Heart left ventricle (tissue), 16 donors: ENCODE results near the gene MIDN. TPM values are rescaled to one million over a fixed set of nuclear protein-coding genes. Genes with fewer than 3 reads are reported as not detected.

Source experiments
- ATAC-seq, 4 donors: fragments of 200-7000 bp; cut with Tn5 transposase; one replicate each; pipeline ENCODE4 v1.9.1; 2020 to 2022; ENCODE audit warnings: moderate library complexity in 4 of 4, mild to moderate bottlenecking in 3 of 4, moderate number of reproducible peaks in 1 of 4
- DNase-seq, 5 donors: peaks; one replicate each; pipeline ENCODE4 v3.0.0-alpha.2; 2020
- H3K27ac ChIP-seq, 12 donors: fragments of 200-600 bp; sonication (generic) in 4 of 12; one replicate each; pipeline versions ENCODE4 v1.5.0 to v1.8.0; 2016 to 2022; ENCODE audit warnings: mild to moderate bottlenecking in 2 of 12
- H3K27me3 ChIP-seq, 9 donors: fragments of 200-600 bp; sonication (generic) in 2 of 9; one replicate each; pipeline versions ENCODE4 v1.5.1 to v1.8.0; 2016 to 2022; ENCODE audit warnings: mild to moderate bottlenecking in 3 of 9
- H3K36me3 ChIP-seq, 9 donors: fragments of 200-600 bp; sonication (generic) in 2 of 9; one replicate each; pipeline versions ENCODE4 v1.5.0 to v1.8.0; 2018 to 2022; ENCODE audit warnings: mild to moderate bottlenecking in 2 of 9
- H3K4me1 ChIP-seq, 12 donors: fragments of 200-600 bp; sonication (generic) in 4 of 12; one replicate each; pipeline versions ENCODE4 v1.5.0 to v1.8.0; 2016 to 2022; ENCODE audit warnings: mild to moderate bottlenecking in 3 of 12
- H3K4me3 ChIP-seq, 12 donors: fragments of 200-600 bp; sonication (generic) in 4 of 12; one replicate each; pipeline versions ENCODE4 v1.5.0 to v1.8.0; 2017 to 2022; ENCODE audit warnings: mild to moderate bottlenecking in 9 of 12, moderate library complexity in 4 of 12
- H3K9me3 ChIP-seq, 12 donors: fragments of 200-600 bp; sonication (generic) in 4 of 12; one replicate each; pipeline versions ENCODE4 v1.5.0 to v1.8.0; 2016 to 2022; ENCODE audit warnings: mild to moderate bottlenecking in 1 of 12
- POLR2A ChIP-seq, 2 donors: fragments of 450-650 bp; IDR thresholded peaks; one replicate each; pipeline ENCODE4 v1.6.1; 2017; ENCODE audit warnings: antibody characterized with exemption in 2 of 2, mild to moderate bottlenecking in 2 of 2, moderate library complexity in 2 of 2
- WGBS, 4 donors: extraction: QIAGEN DNeasy Blood & Tissue Kit in 2 of 4; methylation state at CpG; one replicate each; pipeline versions ENCODE4 v1.1.5 to v1.1.7; 2013 to 2018; 5-methylcytosine and 5-hydroxymethylcytosine counted together
- intact Hi-C, 10 donors: fragments of 100-400 bp; cut with DNase I; formaldehyde crosslinking; loops; one replicate each; pipeline versions ENCODE4 v1.11.1 to v1.14.2; 2022
- polyA plus RNA-seq, 2 donors: library from polyadenylated mRNA; stranded (reverse); fragments of 200-250 nt; gene quantifications; one replicate each; pipeline ENCODE4 v1.2.3, GENCODE V29; 2013
- total RNA-seq, 9 donors: library from RNA; depleted of rRNA in 2 of 9; stranded (reverse); fragments of >200 nt in 2 of 9; fragmentation: NEBNext Ultra II Directional in 3 of 9; extraction: Animal tissue kit (Norgen Biotek cat#: 25700) in 3 of 9; gene quantifications; one replicate each; pipeline versions ENCODE4 v1.1.0 to v1.2.4, GENCODE V29; 2016 to 2023
- TF ChIP-seq, protein P1 (sequence below), 12 donors: fragments of 200-600 bp; sonication (generic) in 4 of 12; IDR thresholded peaks; one replicate each; pipeline versions ENCODE4 v1.5.0 to v1.8.0; 2018 to 2022; ENCODE audit warnings: antibody characterized with exemption in 12 of 12, mild to moderate bottlenecking in 5 of 12
- donor health status: ischemic (EF 13 %, LVEDD 7.1; RV severe dilation, severe dysfunction).
- donor health status: healthy with polysubstance abuse.
- donor health status: DM: no; HTN: yes; CAD: no.
- donor health status: DM: no; HTN: no; CAD: no.
- donor health status: ischemic (EF 25% LVEDD 6.9; RV normal size, moderate dysfunction).
- donor health status: ischemic (EF 25% LVEDD 5.7; RV mildly dilated, moderate dysfunction).
- donor health status: healthy.
- donor health status: DM: yes; HTN: yes; CAD: no.
- donor health status: ischemic (EF 35%, LVEDD 5.7; RV mildly dilated, moderate dysfunction).
- donor health status: nonischemic (EF 11% LVEDD 7.7; RV severe dilation, severe dysfunction).
- donor health status: DM: yes; HTN: yes; CAD: no.
- donor health status: PGD.
- donor health status: ischemic (EF 29% LVEDD 5.4; RV normal size, mild dysfunction).
- donor health status: nonischemic (EF 23%, LVEDD 6.1; RV moderate dilation, normal function).

The MIDN gene
- total and polyA plus RNA-seq, 11 donors = 25.8 to 115 (median 50.7) TPM

DNA sequence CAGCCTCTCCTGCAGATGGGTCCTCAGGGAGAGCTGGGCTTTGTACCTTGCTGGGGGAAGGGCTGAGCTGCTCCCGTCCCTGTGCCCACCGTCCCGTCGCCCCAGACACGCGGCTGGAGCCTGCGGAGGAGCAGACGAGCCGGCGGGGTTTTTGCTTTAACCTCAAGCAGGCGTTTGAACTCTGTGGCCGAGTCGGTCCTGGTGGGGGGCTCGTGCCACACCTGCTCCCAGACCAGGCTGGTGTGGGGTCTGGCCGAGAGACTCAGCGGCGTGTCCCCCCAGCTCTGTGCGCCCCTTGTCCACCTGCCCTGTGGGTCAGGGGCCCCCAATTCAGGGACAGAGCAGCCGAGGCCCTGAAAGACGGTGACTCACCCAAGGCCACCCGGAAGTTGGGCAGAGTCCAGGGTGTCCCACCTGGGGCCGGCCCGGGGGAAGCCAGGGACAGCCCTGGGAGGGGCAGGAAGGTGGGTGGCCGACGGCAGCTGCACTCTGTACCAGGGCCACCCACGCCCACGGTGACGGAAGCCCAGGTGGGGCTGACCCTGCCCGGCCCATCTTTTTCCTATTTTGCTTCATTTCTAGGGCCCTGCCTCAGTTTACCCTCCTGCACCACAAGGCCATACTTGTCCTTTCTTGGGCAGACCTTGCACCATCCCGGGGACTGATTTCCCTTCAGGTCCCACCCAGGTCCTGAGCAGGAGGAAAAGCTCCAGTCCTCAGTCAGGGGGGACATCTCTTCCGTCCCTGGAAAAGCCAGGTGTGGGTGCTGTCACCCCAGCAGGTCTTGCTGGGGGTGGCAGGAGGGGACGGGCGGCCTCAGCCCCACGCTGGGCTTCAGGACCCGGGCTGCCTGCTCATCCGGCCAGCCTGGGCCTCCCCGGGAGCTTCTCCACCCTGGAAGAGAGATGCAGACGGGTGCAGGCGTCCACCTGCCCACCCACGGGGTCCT is 42.6 kb downstream of the MIDN start:
- DNase-seq (no peak), ATAC-seq (no peak)
- TF ChIP-seq POLR2A (IDR thresholded peaks at IDR 0.05) = no peak
- TF ChIP-seq, protein P1, sequence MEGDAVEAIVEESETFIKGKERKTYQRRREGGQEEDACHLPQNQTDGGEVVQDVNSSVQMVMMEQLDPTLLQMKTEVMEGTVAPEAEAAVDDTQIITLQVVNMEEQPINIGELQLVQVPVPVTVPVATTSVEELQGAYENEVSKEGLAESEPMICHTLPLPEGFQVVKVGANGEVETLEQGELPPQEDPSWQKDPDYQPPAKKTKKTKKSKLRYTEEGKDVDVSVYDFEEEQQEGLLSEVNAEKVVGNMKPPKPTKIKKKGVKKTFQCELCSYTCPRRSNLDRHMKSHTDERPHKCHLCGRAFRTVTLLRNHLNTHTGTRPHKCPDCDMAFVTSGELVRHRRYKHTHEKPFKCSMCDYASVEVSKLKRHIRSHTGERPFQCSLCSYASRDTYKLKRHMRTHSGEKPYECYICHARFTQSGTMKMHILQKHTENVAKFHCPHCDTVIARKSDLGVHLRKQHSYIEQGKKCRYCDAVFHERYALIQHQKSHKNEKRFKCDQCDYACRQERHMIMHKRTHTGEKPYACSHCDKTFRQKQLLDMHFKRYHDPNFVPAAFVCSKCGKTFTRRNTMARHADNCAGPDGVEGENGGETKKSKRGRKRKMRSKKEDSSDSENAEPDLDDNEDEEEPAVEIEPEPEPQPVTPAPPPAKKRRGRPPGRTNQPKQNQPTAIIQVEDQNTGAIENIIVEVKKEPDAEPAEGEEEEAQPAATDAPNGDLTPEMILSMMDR (IDR thresholded peaks at IDR 0.05) = no peak
- intact Hi-C loops = no loop called here
- H3K27ac ChIP-seq = no peak overlapping the region
- peaks cover 21 to 94% (median 59%) of the 10 kb centered on the region in 9 donors for H3K27me3 ChIP-seq
- no peaks in the 10 kb centered on the region for H3K36me3 ChIP-seq
- WGBS, 4 donors = 74 to 79% (median 76%) methylated on average over 36 to 40 of the region's 40 CpGs
- no peak overlapping the region for H3K4me3 ChIP-seq
- peaks cover 0 to 30% (median 4%) of the 10 kb centered on the region in 12 donors for H3K4me1 ChIP-seq
- no peaks in the 10 kb centered on the region for H3K9me3 ChIP-seq

DNA sequence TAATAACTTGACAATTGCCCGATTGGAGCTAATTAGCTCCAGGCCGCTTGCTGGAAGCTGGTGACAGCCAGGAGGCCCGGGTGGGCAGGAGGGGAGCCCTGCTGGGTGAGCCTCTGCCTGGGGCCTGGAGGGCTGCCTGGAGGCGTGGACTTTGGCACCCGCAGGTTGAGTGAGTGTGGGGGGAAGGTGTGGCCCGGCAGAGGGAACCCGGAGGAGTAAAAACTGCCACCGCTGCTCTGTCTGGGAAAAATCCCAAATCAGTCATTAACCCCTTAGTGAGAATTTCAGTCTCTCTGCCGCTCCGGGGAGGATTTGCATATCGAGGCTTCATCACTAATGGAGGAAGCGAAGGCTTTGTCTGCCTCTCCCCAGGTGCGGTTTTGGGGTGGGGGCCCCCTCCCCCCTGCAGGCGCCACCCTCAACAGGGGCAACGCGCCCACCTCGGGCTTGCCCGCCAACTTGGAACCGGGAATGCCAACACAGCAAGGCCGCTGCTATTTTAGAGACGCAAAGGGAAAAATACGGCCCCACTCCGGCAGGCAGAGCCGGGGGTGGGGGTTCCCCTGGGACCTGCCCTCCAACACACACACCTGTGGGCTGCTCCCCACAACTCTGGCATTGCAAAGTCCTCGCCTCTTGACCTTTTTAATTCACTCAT is 43.5 kb downstream of the MIDN start:
- WGBS, 4 donors = 69 to 81% (median 72%) methylated on average over 20 to 25 of the region's 25 CpGs
- DNase-seq (no peak), ATAC-seq (no peak)
- Histone ChIP-seq H3K27ac (no peak overlapping the region), H3K4me3 (no peak overlapping the region), H3K27me3 (peaks cover 15 to 87% (median 52%) of the 10 kb centered on the region in 9 donors), H3K36me3 (no peaks in the 10 kb centered on the region), H3K4me1 (peaks cover 0 to 21% (median 1%) of the 10 kb centered on the region in 12 donors), H3K9me3 (no peaks in the 10 kb centered on the region)
- no peak for TF ChIP-seq POLR2A (IDR thresholded peaks at IDR 0.05)
- TF ChIP-seq, protein P1 (IDR thresholded peaks at IDR 0.05) = no peak
- intact Hi-C loops = no loop called here

DNA sequence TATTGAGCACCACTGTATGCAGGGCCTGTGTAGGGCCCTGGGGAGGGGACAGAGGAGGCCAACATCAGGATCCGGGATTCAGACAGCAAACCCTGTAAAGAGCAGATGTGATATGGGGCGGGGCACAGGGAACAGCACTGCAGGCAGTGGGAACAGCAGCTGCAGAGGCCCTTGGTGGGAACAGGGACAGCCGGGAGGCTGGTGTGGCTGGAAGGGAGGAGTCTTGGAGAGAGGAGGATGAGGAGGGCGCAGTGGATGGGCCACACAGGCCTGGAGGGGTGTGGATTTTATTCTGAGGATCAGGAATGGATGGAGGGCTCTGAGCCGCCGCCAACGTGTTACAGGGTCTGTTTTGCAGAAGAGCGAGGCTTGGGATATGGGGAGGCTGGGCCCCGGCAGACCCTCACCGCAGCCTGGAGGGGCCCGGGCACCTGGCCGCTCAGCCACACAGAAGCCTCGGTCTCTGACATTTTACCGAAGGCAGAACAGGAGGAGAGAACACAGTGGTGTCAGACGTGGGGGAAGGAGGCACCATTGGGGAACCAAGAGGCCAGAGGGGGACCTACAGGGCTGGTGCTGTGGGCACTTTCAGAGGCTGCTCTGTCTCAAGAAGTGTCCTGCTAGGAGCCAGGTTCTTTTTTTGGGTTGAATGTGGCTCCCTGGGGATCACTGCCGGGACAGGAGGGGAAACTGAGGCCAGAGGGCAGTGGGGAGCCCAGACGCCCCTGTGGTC is 44.2 kb downstream of the MIDN start:
- no peak overlapping the region for H3K4me3 ChIP-seq
- no peaks in the 10 kb centered on the region for H3K36me3 ChIP-seq
- ATAC-seq (no peak), DNase-seq (no peak)
- 84 to 91% (median 86%) methylated on average over 14 to 17 of the region's 17 CpGs for WGBS, 4 donors
- peaks cover 0 to 14% (median 1%) of the 10 kb centered on the region in 12 donors for H3K4me1 ChIP-seq
- TF ChIP-seq POLR2A (IDR thresholded peaks at IDR 0.05) = no peak
- TF ChIP-seq, protein P1 (IDR thresholded peaks at IDR 0.05) = no peak
- H3K27ac ChIP-seq = no peak overlapping the region
- no peaks in the 10 kb centered on the region for H3K9me3 ChIP-seq
- H3K27me3 ChIP-seq = peaks cover 10 to 80% (median 46%) of the 10 kb centered on the region in 9 donors
- intact Hi-C loops = no loop called here
